DMS 273 (cell line): ENCODE measurements around the gene ADM2.

ENCODE experiments used
- DNase-seq: peaks from one replicate; lab custom pipeline; 2025; ENCODE audit not compliant: unreplicated experiment; lab: John Stamatoyannopoulos, UW

The ADM2 gene

GRCh38 chr22:50483977-50484853, 2.9 kb downstream of the ADM2 start:
- no peak for DNase-seq

GRCh38 chr22:50485221-50486131, 4.1 kb downstream of the ADM2 start:
- DNase-seq: peak; percentile 55

- no peak for DNase-seq
Observed at GRCh38 chr22:50486561-50487289, 5.4 kb downstream of the ADM2 start, which contains the start of gene MIOX. TSS of gene MIOX (plus strand) at chr22:50486859. CDS start at chr22:50486898, 39 bp downstream.

- no peak for DNase-seq
Observed at GRCh38 chr22:50487290-50488005, 6.1 kb downstream of the ADM2 start.

GRCh38 chr22:50488006-50488677, 6.8 kb downstream of the ADM2 start:
- DNase-seq: no peak

GRCh38 chr22:50488886-50489285, 7.5 kb downstream of the ADM2 start:
- DNase-seq: no peak

- DNase-seq: no peak
Observed at GRCh38 chr22:50489363-50490243, 8.3 kb downstream of the ADM2 start.

- no peak for DNase-seq
Observed at GRCh38 chr22:50490531-50491308, 9.4 kb downstream of the ADM2 start.

GRCh38 chr22:50497093-50497492, 15.8 kb downstream of the ADM2 start:
- DNase-seq: no peak

- DNase-seq: peak; percentile 86
Observed at GRCh38 chr22:50498322-50498890, 17.1 kb downstream of the ADM2 start.

GRCh38 chr22:50500452-50500851, 19.1 kb downstream of the ADM2 start:
- DNase-seq: no peak

GRCh38 chr22:50502096-50502495, 20.8 kb downstream of the ADM2 start:
- no peak for DNase-seq

GRCh38 chr22:50502628-50503474, 21.5 kb downstream of the ADM2 start:
- DNase-seq: no peak

GRCh38 chr22:50503475-50504145, 22.3 kb downstream of the ADM2 start:
- DNase-seq: no peak

- peak; percentile 19 for DNase-seq
Observed at GRCh38 chr22:50504369-50505211, 23.2 kb downstream of the ADM2 start.
